Keratinocyte (primary cell): ENCODE measurements around the gene NDP. TPM values are rescaled to one million over a fixed set of nuclear protein-coding genes. Genes with fewer than 3 reads are reported as not detected.

Experiments used
- DNase-seq: peaks from one replicate; pipeline ENCODE4 v3.0.0-alpha.2; 2011; ENCODE audit warnings: low read depth, missing footprints, low spot score
- FAIRE-seq: peaks from 2 replicates; lab custom pipeline; 2011; peaks lifted over from hg19 to GRCh38; lab: Jason Lieb, UNC
- H2AFZ ChIP-seq: 2 replicates; pipeline ENCODE4 v1.6.0; 2012; ENCODE audit warnings: low read length, control low read depth, inconsistent platforms; ENCODE audit not compliant: control insufficient read depth
- H3K27ac ChIP-seq: 2 replicates; pipeline ENCODE4 v1.5.1; 2011; ENCODE audit warnings: low read length; ENCODE audit not compliant: control insufficient read depth, insufficient read depth
- H3K27me3 ChIP-seq: 3 replicates; pipeline ENCODE4 v1.6.0; 2011; ENCODE audit warnings: low read length; ENCODE audit not compliant: control insufficient read depth, insufficient read depth; ENCODE audit errors: extremely low read depth
- H3K36me3 ChIP-seq, 2 experiments: 2 replicates in 1 of 2; 3 replicates in 1 of 2; pipeline ENCODE4 v1.5.1; 2011; ENCODE audit warnings: low read length in 2 of 2, mild to moderate bottlenecking in 1 of 2; ENCODE audit not compliant: control insufficient read depth in 2 of 2, insufficient read depth in 2 of 2; ENCODE audit errors: extremely low read depth in 1 of 2
- H3K4me1 ChIP-seq: 3 replicates; pipeline ENCODE4 v1.5.1; 2011; ENCODE audit warnings: low read length; ENCODE audit not compliant: control insufficient read depth, insufficient read depth; ENCODE audit errors: extremely low read depth
- H3K4me2 ChIP-seq: 3 replicates; pipeline ENCODE4 v1.6.0; 2011; ENCODE audit warnings: low read depth, low read length; ENCODE audit not compliant: control insufficient read depth, insufficient read depth; ENCODE audit errors: extremely low read depth
- H3K4me3 ChIP-seq, 3 experiments: fragments of 200-600 bp in 1 of 3; sonication (generic) in 1 of 3; 2 replicates in 2 of 3; 3 replicates in 1 of 3; pipeline ENCODE4 v1.5.1; 2011 to 2016; ENCODE audit warnings: low read length in 3 of 3, mild to moderate bottlenecking in 3 of 3, control low read depth in 2 of 3, inconsistent platforms in 1 of 3, low read depth in 1 of 3, mixed read lengths in 1 of 3, mixed run types in 1 of 3, moderate library complexity in 1 of 3; ENCODE audit not compliant: control insufficient read depth in 2 of 3, insufficient read depth in 2 of 3; ENCODE audit errors: extremely low read depth in 1 of 3
- H3K79me2 ChIP-seq: 2 replicates; pipeline ENCODE4 v1.6.0; 2012; ENCODE audit warnings: low read length; ENCODE audit not compliant: control insufficient read depth, insufficient read depth
- H3K9ac ChIP-seq: 3 replicates; pipeline ENCODE4 v1.6.0; 2011; ENCODE audit warnings: low read length; ENCODE audit not compliant: control insufficient read depth, insufficient read depth; ENCODE audit errors: extremely low read depth
- H3K9me1 ChIP-seq: 3 replicates; pipeline ENCODE4 v1.6.0; 2011; ENCODE audit warnings: low read length; ENCODE audit not compliant: control insufficient read depth, insufficient read depth; ENCODE audit errors: extremely low read depth
- H3K9me3 ChIP-seq: 2 replicates; pipeline ENCODE4 v1.5.1; 2012; ENCODE audit warnings: low read depth, low read length; ENCODE audit not compliant: control insufficient read depth
- H4K20me1 ChIP-seq: 3 replicates; pipeline ENCODE4 v1.6.0; 2011; ENCODE audit warnings: low read length; ENCODE audit not compliant: control insufficient read depth, insufficient read depth; ENCODE audit errors: extremely low read depth
- EZH2 ChIP-seq: IDR thresholded peaks from one replicate; pipeline ENCODE4 v1.6.1; 2012; ENCODE audit warnings: inconsistent platforms, mild to moderate bottlenecking, low read length, moderate library complexity
- dilution Hi-C: fragments of 300-500 bp; cut with MboI; formaldehyde crosslinking; loops from one replicate; pipeline ENCODE4 v1.7.0; 2020; ENCODE audit warnings: low sequenced_read_pairs; ENCODE audit not compliant: extremely low pct_ligation_motif_present
- polyA minus RNA-seq, 3 experiments: library from RNA; depleted of rRNA, polyadenylated mRNA; stranded (reverse); fragments of >200 nt; gene quantifications; 1 replicate in 1 of 3; 2 replicates in 1 of 3; 3 replicates in 1 of 3; pipeline ENCODE4 v1.2.3, GENCODE V29; 2011
- polyA plus RNA-seq, 5 experiments: library from polyadenylated mRNA; depleted of rRNA in 3 of 5; stranded (reverse) in 3 of 5; stranded (forward) in 1 of 5; unstranded in 1 of 5; fragments of >200 nt; gene quantifications; 1 replicate in 1 of 5; 2 replicates in 3 of 5; 3 replicates in 1 of 5; pipeline versions ENCODE4 v1.2.1 to v1.2.3, GENCODE V29; 2011 to 2012; ENCODE audit warnings: missing spikeins in 2 of 5, low read depth in 1 of 5, low replicate concordance in 1 of 5
- TF ChIP-seq, protein P1 (sequence below), 3 experiments: IDR thresholded peaks in 1 of 3; conservative IDR thresholded peaks in 1 of 3; optimal IDR thresholded peaks in 1 of 3; 2 replicates in 2 of 3; 3 replicates in 1 of 3; pipeline versions ENCODE3 to v1.5.1; 2011; ENCODE audit warnings: low read length in 3 of 3, mild to moderate bottlenecking in 3 of 3, moderate library complexity in 2 of 3, control low read depth in 1 of 3, inconsistent platforms in 1 of 3; ENCODE audit not compliant: insufficient read depth in 2 of 3; ENCODE audit errors: extremely low read depth in 1 of 3

Gene NDP, protein sequence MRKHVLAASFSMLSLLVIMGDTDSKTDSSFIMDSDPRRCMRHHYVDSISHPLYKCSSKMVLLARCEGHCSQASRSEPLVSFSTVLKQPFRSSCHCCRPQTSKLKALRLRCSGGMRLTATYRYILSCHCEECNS
- 0.03 to 0.04 TPM in 2 of 3 replicates, not detected in the other for polyA plus RNA-seq
- polyA plus RNA-seq (2011; ENCODE audit: low read depth) = 0.15 TPM
- not detected in 2 replicates for polyA plus RNA-seq (2011; cell fraction: cytosol; rRNA removed)
- polyA plus RNA-seq (2011; cell fraction: nucleus; rRNA removed) = not detected in 2 replicates
- polyA plus RNA-seq (2012; ENCODE audit: low replicate concordance) = not detected in 2 replicates
- polyA minus RNA-seq = not detected in 3 replicates
- polyA minus RNA-seq (2011; cell fraction: cytosol; rRNA and poly(A)+ RNA removed) = not detected
- not detected in 2 replicates for polyA minus RNA-seq (2011; cell fraction: nucleus; rRNA and poly(A)+ RNA removed)

DNA sequence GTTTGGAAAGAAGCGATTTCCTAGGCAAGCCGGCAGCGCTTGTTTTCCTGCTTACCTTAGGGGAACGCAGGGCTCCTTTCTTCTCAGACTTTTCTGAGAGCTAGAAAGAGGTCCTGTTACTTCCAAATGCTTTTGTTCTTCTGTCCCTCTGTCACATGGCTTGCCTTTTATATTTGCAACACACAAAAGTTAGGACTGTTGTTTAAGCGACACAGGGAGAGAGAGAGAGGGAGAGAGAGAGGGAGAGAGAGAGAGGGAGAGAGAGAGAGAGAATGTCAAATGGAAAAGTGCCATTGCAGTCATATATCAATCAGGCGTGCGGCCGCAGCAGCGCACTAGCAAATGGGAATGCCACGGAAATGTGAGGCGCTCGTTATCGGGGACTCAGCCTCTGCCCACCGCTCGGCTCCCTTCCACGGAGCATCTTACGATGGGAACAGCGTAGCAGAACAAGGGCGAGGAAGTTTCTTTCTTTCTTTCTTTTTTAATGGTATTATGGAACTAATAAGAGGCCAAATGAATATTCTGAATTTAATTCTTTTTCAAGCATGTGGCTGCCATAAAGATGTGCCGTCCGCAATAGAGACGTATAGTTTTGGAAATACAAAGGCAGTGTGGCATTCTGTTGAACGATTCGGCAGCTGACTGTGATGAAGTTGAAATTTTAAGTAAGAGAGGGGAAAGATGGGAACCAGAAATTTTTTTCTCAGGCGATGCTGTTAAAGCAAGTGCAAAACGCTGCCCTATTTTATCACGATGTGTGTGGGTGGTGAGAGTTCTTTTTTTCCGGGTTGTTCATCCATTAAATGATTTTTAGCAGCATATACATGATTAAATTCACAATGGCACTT, at the start of gene NDP:
NDP (minus strand) TSS at position 142 of the 851 bp plus-strand sequence. CDS start 14,745 bp downstream, outside the sequence.
- H3K9ac ChIP-seq = no peak within 1 kb of the TSS
- no peaks in the 10 kb centered on the region for H3K9me3 ChIP-seq
- no peak for TF ChIP-seq EZH2
- TF ChIP-seq, protein P1, sequence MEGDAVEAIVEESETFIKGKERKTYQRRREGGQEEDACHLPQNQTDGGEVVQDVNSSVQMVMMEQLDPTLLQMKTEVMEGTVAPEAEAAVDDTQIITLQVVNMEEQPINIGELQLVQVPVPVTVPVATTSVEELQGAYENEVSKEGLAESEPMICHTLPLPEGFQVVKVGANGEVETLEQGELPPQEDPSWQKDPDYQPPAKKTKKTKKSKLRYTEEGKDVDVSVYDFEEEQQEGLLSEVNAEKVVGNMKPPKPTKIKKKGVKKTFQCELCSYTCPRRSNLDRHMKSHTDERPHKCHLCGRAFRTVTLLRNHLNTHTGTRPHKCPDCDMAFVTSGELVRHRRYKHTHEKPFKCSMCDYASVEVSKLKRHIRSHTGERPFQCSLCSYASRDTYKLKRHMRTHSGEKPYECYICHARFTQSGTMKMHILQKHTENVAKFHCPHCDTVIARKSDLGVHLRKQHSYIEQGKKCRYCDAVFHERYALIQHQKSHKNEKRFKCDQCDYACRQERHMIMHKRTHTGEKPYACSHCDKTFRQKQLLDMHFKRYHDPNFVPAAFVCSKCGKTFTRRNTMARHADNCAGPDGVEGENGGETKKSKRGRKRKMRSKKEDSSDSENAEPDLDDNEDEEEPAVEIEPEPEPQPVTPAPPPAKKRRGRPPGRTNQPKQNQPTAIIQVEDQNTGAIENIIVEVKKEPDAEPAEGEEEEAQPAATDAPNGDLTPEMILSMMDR (optimal IDR thresholded peaks at IDR 0.05 in 1 of 3, IDR thresholded peaks at IDR 0.05 in 1 of 3, conservative IDR thresholded peaks at IDR 0.05 in 1 of 3; ENCODE audit: extremely low read depth in 1 of 3, insufficient read depth in 2 of 3, low read length in 3 of 3) = no peak
- H3K27ac ChIP-seq = no peak within 1 kb of the TSS
- no peaks in the 10 kb centered on the region for H3K9me1 ChIP-seq
- H3K27me3 ChIP-seq = peaks cover 4% of the 10 kb centered on the region
- no peaks in the 10 kb centered on the region for H4K20me1 ChIP-seq
- peak within 1 kb of the TSS; percentile 31 for H2AFZ ChIP-seq
- dilution Hi-C loops = no loop called here
- H3K79me2 ChIP-seq = no peaks in the 10 kb centered on the region
- no peaks in the 10 kb centered on the region for H3K36me3 ChIP-seq
- H3K4me3 ChIP-seq = peak within 1 kb of the TSS in 2 of 3 experiments; percentile 13 to 32
- DNase-seq (no peak), FAIRE-seq (no peak)
- H3K4me2 ChIP-seq = peak within 1 kb of the TSS; percentile 53
- H3K4me1 ChIP-seq = peaks cover 10% of the 10 kb centered on the region

- Histone ChIP-seq H3K4me3 (no peak overlapping the region), H3K4me2 (no peak overlapping the region), H3K4me1 (no peaks in the 10 kb centered on the region), H3K36me3 (no peaks in the 10 kb centered on the region), H3K27me3 (no peaks in the 10 kb centered on the region), H3K27ac (no peak overlapping the region), H3K9me1 (no peaks in the 10 kb centered on the region), H2AFZ (no peak overlapping the region), H3K79me2 (no peaks in the 10 kb centered on the region), H3K9ac (no peak overlapping the region), H3K9me3 (no peaks in the 10 kb centered on the region), H4K20me1 (no peaks in the 10 kb centered on the region)
- dilution Hi-C loops = no loop called here
- no peak for TF ChIP-seq EZH2
- TF ChIP-seq, protein P1 (optimal IDR thresholded peaks at IDR 0.05 in 1 of 3, IDR thresholded peaks at IDR 0.05 in 1 of 3, conservative IDR thresholded peaks at IDR 0.05 in 1 of 3; ENCODE audit: extremely low read depth in 1 of 3, insufficient read depth in 2 of 3, low read length in 3 of 3) = no peak
- DNase-seq = no peak
- FAIRE-seq = no peak
Measured at GRCh38 chrX:44022964-44023363, 49.8 kb upstream of the NDP start.
